HG03342 (cell line): ENCODE results near the gene HEPHL1.
"Not testable (repeated sequence)": the region's sequence is repeated elsewhere in the genome, so short reads cannot be mapped to it uniquely, and the experiment has no call there.

Experiments
- ATAC-seq: cut with Tn5 transposase; IDR thresholded peaks from one replicate; pipeline ENCODE4 v1.9.1; 2021; ENCODE audit warnings: mild to moderate bottlenecking, moderate library complexity; ENCODE audit not compliant: unreplicated experiment

The HEPHL1 gene

GRCh38 chr11:94147433-94147845 is 126.3 kb downstream of the HEPHL1 start:
- no peak for ATAC-seq

DNA sequence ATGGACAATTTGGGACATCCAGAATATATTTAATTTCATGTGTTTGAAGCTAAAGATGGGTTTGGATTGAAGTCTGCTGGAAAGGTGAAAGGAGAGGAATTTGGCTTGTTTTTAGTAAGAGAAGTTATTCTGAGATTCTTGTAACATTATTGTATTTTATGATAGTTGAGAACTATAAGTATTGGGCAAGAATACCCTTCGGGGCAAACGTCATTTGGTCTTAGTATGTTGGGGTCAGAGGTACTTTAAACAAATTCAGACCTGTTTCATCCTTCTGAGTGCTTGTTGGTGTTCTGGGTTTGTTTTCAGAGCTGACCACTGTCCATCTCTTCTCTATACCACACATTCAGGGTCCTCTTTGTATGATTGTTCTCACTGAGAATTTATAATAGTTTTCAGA is 127.0 kb downstream of the HEPHL1 start:
- no peak for ATAC-seq

GRCh38 chr11:94149431-94150017 is 128.4 kb downstream of the HEPHL1 start:
- no peak for ATAC-seq

- ATAC-seq: no peak
Observed at GRCh38 chr11:94150056-94150455, 128.9 kb downstream of the HEPHL1 start.

- ATAC-seq: no peak
Observed at GRCh38 chr11:94150704-94151685, 129.8 kb downstream of the HEPHL1 start.

GRCh38 chr11:94151903-94152677 is 130.9 kb downstream of the HEPHL1 start:
- ATAC-seq: peak; percentile 53

GRCh38 chr11:94152678-94153065 is 131.5 kb downstream of the HEPHL1 start:
- no peak for ATAC-seq

DNA sequence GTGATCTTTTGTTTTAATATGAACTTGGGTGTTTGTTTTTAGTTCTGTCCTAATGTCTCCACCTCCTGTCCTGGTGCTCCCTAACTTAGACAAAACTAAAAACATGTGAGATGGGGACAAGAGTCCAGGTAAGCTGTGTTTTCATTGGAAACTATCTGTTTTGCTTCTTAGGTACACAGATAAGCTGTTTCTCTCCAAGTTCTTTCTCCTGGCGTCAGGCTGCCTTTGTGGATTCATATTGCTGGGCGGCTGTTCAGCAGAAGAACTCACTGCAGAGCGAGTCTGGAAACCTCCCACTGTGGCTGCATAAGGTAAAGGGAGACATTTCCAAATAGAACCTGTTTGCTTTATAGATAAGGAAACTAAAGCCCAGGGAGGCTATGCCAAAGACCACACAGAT is 132.2 kb downstream of the HEPHL1 start:
- no peak for ATAC-seq

- no peak for ATAC-seq
Observed at GRCh38 chr11:94154095-94154856, 133.1 kb downstream of the HEPHL1 start.

- not testable (repeated sequence) for ATAC-seq
Observed at GRCh38 chr11:94157339-94157738, 136.2 kb downstream of the HEPHL1 start.
